ENCODE measurements around the gene CTBP2. TPM values are rescaled to one million over a fixed set of nuclear protein-coding genes. Genes with fewer than 3 reads are reported as not detected.

Gene CTBP2
- total and polyA plus RNA-seq, 2 of the 13 experiments (the other 11 are each of a cell fraction or from before 2014, with no cell fraction given), result 0.08 TPM; not detected in 1

GRCh38 chr10:125012851-125013528 lies 147.4 kb downstream of the CTBP2 start (continued):
- no peak for TF ChIP-seq SIX1 (CRISPR knock-in tag; IDR thresholded peaks at IDR 0.05; ENCODE audit: borderline replicate concordance)

GRCh38 chr10:125011926-125012705 lies 148.2 kb downstream of the CTBP2 start:
- Histone ChIP-seq H3K4me2 (ENCODE audit: low read depth, low read length) (no peak overlapping the region), H3K27me3 (ENCODE audit: control insufficient read depth in 1 of 2, insufficient read depth in 2 of 2, low read length in 2 of 2) (peaks cover 15 to 76% of the 10 kb centered on the region in 2 experiments), H3K4me3 (replicated peaks in 1 of 3; ENCODE audit: insufficient read depth in 1 of 3, low read depth in 2 of 3, low read length in 3 of 3) (no peak overlapping the region), H4K20me1 (ENCODE audit: insufficient read depth, low read length) (no peaks in the 10 kb centered on the region), H3K9me3 (ENCODE audit: low read length) (no peaks in the 10 kb centered on the region), H3K79me2 (ENCODE audit: insufficient read depth, low read length) (no peaks in the 10 kb centered on the region), H3K4me1 (ENCODE audit: insufficient read depth, low read length) (no peaks in the 10 kb centered on the region), H2AFZ (ENCODE audit: low read length) (no peak overlapping the region), H3K36me3 (replicated peaks in 1 of 2; ENCODE audit: control insufficient read depth in 1 of 2, insufficient read depth in 2 of 2, low read length in 2 of 2) (no peaks in the 10 kb centered on the region), H3K9ac (ENCODE audit: insufficient read depth, low read depth, low read length) (no peak overlapping the region), H3K27ac (ENCODE audit: extremely low read length, insufficient read depth, low read length) (no peak overlapping the region)
- WGBS (ENCODE audit: low lambda C conversion rate), result 45% methylated on average over 16 of the region's 27 CpGs
- FAIRE-seq (no peak), DNase-seq (ENCODE audit: low spot score) (no peak), ATAC-seq (no peak)
- in situ Hi-C loops (cut with HindIII; ENCODE audit: extremely low pct_ligation_motif_present, low pct_unique_long_range_greater_than_20kb), result no loop called here
- intact Hi-C loops (cut with micrococcal nuclease; ENCODE audit: unreplicated experiment), result no loop called here
- ChIA-PET CTCF (ENCODE audit: low intra/inter-chr PET ratio, low total read pairs) (no interaction called here), POLR2A (no interaction called here)
- no TSS peak for BruUV-seq (replicated peaks)
- no peak for TF ChIP-seq MIER2 (CRISPR knock-in tag; IDR thresholded peaks at IDR 0.05)
- TF ChIP-seq FOXP1 (IDR thresholded peaks at IDR 0.05), result no peak
- TF ChIP-seq FOXP1 (CRISPR knock-in tag; IDR thresholded peaks at IDR 0.05), result no peak
- TF ChIP-seq JUND (CRISPR knock-in tag; IDR thresholded peaks at IDR 0.05), result no peak
- TF ChIP-seq ZNF782 (CRISPR knock-in tag; IDR thresholded peaks at IDR 0.05; ENCODE audit: borderline replicate concordance), result no peak
- TF ChIP-seq FOXJ3 (CRISPR knock-in tag; IDR thresholded peaks at IDR 0.05; ENCODE audit: borderline replicate concordance), result no peak
- TF ChIP-seq RARG (CRISPR knock-in tag; IDR thresholded peaks at IDR 0.05; ENCODE audit: low read depth), result no peak
- TF ChIP-seq ZNF619 (CRISPR knock-in tag; IDR thresholded peaks at IDR 0.05), result no peak
- TF ChIP-seq ZNF761 (CRISPR knock-in tag; conservative IDR thresholded peaks at IDR 0.05), result no peak
- no peak for TF ChIP-seq ZNF841 (CRISPR knock-in tag; IDR thresholded peaks at IDR 0.05; ENCODE audit: borderline replicate concordance)
- no peak for TF ChIP-seq SYNCRIP (IDR thresholded peaks at IDR 0.05; ENCODE audit: insufficient read depth, low read depth, low read length)
- no peak for TF ChIP-seq ZNF484 (CRISPR knock-in tag; IDR thresholded peaks at IDR 0.05; ENCODE audit: borderline replicate concordance, low read depth)
- no peak for TF ChIP-seq POLR2AphosphoS5 (IDR thresholded peaks at IDR 0.05; ENCODE audit: low read depth, low read length)
- TF ChIP-seq, protein P1, sequence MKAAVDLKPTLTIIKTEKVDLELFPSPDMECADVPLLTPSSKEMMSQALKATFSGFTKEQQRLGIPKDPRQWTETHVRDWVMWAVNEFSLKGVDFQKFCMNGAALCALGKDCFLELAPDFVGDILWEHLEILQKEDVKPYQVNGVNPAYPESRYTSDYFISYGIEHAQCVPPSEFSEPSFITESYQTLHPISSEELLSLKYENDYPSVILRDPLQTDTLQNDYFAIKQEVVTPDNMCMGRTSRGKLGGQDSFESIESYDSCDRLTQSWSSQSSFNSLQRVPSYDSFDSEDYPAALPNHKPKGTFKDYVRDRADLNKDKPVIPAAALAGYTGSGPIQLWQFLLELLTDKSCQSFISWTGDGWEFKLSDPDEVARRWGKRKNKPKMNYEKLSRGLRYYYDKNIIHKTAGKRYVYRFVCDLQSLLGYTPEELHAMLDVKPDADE (CRISPR knock-in tag; IDR thresholded peaks at IDR 0.05), result no peak
- no peak for TF ChIP-seq PCBP1 (IDR thresholded peaks at IDR 0.05; ENCODE audit: borderline replicate concordance, low read depth, low read length)

Data from HepG2 (cell line).